ENCODE data around the gene MLKL.
"Not testable (repeated sequence)": the region's sequence is repeated elsewhere in the genome, so short reads cannot be mapped to it uniquely, and the experiment has no call there.

MLKL gene

DNA sequence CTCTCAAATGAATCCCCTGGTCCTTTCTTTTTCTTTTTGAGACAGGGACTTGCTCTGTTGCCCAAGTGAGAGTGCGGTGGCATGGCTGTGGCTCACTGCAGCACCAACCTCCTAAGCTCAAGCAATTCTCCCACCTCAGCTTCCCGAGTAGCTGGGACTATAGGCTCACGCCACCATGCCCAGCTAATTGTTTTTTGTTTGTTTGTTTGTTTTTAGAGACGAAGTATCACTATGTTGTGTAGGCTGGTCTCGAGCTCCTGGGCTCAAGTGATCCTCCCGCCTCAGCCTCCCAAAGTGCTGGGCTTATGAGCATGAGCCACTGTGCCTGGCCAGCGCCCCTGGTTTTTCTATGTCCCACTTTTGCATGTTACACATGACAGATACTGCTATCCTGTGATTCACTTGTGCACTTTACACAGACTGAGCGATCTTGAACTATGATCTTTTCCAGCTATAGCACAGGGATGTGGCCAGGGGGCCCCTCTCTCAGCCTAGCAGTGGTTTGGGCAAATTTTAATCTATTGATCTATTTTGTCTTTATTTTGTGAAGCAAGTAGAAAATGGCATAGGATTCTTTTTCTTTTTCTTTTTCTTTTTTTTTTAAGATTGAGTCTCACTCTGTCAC is 31.3 kb upstream of the MLKL start:
- DNase-seq = no peak

DNA sequence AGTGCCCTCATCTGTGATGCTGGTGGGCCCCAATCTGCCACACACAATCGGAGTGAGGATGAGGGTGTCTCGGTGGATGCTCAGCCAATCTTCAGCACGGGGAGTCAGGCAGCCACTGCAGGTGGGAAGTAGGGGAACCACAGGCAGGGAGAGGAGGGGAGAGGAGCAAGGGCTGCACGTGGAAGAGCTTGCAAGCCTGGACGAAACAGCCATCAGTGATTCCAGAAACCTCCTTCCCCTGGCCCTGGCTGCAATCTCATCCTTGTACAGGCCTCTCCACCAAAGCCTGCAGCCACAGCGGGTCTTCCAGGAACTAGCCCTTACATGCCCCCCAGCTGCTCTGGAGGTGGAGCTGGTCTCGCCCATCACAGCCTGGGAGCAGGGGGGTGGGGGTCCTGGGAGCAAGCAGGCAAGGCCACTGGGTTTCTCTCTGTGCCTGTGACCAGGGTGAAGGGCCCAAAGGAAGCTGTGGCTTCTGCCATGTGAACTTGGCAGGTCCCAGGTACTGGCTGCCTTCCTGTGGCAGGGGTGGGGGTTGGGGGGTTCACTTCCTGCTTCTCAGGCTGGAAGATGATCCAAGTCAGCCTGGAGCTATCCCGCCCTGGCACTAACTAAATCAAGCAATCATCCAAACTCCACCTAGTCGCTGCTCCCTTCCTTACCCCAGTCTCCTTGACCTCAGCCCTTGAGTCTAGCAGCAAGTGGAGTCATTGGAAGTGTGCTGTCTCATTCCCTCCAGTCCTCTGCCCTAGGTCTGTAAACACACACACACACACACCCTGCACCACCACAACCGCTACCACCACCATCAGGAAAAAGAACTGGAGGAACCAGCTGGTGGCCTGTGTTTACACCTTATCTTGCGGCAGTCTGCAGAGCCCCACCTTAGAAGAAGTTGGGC is 29.4 kb upstream of the MLKL start:
- peak; percentile 7 for DNase-seq

DNA sequence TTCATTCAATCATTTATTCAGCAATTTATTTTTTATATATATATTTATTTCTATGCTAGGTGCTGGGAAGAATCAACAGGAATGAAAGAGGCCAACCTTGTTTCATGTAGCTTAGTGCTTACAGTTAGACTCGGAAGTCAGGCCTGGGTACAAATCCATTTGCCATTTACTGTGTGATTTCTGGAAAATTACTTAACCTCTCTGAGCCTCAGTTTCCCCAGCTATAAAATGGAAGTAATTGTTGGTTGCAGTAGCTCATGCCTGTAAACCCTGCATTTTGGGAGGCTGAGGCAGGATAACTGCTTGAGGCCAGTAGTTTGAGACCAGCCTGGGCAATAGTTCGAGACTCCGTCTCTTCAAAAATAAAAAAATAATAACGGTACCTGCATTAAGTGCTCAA is 27.2 kb upstream of the MLKL start:
- DNase-seq = no peak

DNA sequence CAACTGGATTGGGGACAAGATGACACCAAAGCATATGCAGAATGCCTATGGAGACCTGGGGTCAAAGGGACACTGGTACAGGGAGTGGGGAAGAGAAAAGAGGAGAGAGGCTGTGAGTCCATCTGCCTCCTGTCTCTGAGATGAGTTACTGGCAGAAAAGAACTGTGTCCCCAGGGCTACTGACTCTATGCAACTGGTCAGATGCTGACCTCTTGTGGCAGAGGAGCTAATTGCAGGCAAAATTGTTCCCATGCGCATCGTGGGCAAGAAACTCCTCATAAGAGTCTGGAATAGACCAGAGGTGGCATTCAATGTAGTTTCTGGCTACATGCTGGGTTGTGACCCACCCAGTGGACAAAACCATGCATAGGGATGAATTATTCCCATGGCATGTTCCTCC is 26.1 kb upstream of the MLKL start:
- DNase-seq = no peak

DNA sequence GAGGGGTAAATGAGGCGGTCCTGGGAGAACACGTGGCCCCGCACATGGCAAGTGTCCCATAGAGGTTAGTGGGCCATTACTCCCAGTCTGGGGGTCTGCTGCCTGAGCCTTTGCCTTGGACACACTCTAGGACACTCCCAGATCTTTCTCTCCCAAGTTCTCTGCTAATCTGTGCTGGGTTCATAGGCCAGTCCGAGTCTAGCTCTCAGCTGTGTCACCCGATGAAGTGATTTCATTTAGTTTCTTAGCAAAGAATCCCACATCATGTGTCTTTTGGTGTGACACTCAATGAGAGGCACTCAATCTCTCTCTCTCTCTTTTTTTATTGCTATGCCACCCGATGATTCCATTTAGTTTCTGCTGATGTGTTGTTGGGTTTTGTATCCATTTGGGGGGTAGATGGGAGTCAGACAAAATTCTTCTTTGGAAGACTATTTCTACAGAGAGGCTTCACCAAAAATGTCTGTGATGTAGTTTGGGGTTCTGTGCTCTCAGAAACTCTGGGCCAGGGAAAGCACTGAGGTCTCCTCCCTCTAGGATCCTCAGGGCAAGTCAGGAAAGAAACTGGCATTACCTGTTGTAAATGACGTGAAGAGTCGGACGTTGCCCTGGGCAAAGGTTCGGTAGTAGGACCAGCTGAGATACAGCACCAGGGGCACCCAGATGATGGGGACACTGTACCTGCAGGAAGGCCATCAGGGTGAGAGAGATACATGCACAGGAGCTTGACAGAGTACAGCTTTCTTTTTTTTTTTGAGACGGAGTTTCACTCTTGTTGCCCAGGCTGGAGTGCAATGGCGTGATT is 25.2 kb upstream of the MLKL start:
- DNase-seq = no peak

DNA sequence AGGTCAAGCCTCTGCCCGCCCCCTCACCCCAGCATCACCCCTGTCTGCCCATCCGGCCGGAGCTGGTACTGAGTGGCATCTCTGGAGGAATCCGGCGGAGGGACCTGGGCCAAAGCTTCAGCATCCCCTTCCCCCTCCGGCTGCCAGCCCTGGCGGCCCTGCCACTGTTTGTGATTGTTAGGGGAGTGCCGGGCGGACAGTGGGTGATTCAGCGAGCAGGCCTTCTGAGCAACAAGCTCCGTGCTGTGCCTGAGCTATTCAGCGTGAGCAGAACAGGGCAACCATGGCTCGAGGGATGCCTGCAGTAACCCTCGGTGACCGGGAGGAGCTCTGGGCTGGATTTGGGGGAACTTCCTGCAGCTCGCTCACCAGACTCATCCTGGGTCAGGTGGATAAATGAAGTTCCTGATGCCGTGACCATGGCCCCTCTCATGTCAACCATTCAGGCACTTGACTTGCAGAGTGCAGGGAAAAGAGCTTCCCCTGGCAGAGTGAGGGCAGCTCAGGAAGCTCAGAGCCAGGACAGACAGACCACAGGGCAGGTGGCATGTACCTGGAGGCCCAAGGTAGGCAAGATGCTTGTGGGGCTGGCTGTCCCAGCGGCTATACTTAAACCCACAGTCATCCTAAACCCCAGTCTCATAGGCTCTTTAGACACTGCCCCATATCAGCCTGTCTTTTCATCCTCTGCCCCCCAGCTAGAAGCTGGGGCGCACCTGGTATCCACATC is 24.3 kb upstream of the MLKL start:
- DNase-seq = peak; percentile 89

DNA sequence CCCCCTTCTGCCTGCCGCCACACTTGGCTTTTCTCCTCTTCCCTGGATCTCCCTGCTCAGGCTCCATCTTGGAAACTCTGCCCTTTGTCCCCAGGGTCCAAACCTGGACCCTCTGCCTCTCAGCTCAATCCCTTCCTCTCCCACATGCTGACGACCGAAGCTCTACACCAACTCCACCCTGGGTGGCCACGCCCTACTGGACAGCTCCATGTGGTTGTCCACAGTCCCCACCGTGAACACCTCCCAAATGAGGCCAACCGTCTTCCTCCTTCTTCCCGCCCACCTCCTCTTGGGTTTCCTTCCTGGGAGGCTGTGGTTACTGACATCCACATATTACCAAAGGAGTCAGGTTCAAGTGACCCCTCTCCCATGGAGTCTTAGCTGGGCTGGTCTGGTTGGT is 22.6 kb upstream of the MLKL start:
- no peak for DNase-seq

DNA sequence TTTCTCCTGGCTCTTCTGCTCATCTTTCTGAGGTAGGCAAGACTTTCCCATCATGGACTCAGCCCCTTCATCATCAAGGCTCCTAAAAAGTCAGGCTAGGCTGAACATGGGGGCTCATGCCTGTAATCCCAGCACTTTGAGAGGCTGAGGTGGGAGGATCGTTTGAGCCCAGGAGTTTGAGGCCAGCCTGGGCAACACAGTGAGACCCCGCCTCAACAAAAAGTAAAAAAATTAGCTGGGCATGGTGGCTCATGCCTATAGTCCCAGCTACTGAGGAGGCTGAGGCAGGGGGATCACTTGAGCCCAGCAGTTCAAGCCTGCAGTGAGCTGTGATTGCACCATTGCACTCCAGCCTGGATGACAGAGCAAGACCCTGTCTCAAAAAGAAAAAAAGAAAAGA is 21.5 kb upstream of the MLKL start:
- not testable (repeated sequence) for DNase-seq

DNA sequence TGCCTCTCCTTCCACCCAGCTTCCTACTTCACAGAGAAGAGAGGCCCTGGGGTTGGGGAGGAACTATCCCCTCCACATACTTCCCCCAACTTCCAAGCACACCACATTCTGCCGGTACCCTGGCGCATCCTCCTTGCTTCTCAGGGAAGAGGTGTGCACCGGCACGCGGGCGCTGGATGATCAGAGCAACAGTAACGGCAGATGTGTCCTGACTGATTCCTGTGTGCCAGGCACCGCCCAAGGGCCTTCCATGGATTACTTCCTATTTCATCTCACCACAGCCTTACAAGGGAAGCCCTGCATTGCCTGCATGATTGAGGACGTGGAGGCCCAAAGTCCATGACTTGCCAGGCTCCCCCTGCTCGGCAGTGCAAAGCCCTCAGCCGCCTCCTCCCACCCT is 21.1 kb upstream of the MLKL start:
- DNase-seq = no peak

DNA sequence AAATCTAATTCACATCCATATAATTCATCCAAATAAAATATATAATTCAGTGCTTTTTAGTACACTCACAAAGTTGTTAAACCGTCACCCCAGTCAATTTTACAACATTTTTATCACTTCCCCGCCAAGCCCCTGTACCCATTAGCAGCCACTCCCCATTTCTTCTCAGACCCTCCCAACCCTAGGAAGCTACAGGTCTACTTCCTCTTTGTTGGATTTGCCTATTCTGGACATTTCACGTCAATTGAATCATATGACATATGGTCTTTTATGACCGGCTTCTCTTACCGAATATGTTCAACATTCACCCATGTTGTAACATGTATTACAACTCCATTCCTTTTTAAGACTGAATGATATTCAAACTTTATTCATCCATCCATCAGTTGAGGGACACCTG is 19.9 kb upstream of the MLKL start:
- DNase-seq = no peak

DNA sequence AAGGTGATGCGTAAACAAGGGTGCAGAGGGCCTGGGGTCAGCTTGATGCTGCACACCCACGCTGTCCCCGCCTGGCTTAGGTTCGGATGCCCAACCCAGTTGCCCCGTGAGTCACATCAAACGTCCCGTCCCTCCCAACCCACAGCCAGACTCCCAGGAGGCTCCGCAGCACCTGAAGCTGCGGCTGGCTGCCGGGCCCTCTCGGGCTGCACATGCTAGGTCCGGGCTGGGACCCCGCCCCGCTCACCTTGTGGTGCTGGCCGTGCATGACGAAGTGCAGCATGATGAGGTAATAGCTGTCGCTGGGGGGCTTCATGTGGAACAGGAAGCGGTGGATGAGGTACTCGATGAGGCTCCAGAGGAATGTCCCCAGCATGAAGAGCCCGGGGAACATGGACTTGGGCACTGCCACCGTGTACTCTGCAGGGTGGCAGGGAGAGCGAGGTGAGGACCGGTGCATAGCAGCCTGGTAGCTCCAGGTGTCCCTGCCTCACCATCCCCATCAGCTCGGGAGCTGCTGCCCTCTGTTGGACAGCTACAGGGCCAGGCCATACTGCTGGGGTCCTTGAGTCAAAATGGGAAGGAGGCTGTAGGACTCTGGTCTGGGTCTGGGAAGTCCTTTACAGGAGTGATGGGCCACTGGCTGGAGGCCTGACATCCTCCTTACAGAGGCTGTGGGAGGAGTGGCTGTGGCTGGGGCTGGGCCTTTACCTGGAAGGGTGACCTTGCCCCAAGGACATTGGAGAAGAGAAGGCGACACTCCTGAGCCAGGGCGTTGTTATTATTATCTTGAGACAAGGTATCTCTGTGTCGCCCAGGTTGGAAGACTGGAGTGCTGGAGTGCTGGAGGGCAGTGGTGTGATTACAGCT is 18.3 kb upstream of the MLKL start:
- no peak for DNase-seq

DNA sequence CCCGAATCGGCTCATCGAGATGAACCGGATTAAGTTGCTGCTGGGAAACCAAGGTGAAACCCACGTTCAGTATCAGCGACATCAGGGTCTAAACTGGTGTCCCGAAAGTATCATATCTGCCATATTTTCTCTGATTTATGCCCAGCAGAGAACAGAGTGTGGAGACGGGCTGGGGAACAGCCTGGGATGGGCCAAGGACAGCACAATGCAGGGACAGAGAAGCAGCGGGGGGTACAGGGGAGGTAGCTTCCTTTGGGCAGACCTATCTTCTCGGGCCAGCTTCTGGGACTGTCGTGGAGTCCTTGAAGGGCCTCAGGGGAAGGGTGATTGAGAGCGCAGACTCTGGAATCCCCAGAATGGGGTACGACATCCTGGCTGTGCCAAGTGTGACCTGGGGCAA is 17.5 kb upstream of the MLKL start:
- DNase-seq = no peak

DNA sequence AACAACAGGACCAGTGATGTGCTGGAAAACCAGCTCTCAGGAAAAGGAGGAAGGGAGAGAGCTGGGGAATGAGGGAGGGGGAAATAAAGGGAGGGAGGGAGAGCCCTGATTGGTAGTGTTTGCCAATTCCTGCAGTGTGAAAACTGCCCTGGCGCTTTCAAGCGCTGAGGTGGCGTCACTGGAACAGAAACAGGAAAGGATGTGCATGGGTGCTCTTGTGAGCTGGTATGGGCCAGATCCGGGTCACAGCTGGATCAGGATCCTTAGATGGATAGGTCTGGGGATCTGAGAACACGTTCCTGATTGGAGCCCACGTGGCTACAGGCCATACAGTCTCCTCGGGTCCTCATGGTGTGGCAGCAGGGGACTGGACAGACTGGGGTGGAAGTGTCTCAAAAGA is 16.7 kb upstream of the MLKL start:
- no peak for DNase-seq

DNA sequence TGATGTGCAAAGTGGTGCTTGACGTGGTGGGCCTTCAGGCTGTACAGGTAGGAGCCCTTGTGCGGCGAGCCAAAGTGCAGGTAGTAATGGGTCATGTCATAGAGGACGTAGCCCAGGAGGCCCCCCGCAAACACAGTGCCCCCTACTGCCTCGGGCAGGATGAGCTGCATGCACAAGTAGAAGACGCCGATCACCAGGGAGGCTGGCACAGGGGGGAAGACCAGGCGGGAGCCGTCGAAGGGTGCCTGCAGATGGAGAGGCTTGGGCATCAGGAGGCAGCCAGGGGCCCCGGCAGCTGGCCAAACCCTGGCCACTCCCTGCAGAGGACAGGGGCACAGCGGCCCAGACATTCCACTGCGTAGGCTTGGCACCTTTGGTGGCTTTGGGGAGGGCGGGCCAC is 15.7 kb upstream of the MLKL start:
- no peak for DNase-seq

DNA sequence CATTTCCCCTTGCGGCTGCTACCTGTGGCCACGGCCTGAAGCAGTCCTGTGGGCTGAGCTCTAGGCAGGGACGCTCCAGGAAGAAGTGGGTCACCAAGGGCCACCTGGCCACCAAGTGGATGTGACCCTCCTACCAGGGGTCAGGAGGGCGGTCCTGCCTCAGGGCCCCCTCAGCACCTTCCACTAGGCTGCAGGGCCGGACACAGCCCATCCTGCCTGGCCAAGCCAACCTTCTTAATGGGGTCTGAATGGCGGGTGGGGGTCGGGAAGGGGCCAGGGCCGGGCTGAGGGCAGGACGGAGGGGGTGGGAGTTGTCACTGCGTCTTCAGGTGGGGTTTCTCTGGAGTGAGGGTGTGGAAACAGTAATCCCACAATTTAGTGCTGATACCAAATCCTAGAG is 13.2 kb upstream of the MLKL start:
- no peak for DNase-seq

DNA sequence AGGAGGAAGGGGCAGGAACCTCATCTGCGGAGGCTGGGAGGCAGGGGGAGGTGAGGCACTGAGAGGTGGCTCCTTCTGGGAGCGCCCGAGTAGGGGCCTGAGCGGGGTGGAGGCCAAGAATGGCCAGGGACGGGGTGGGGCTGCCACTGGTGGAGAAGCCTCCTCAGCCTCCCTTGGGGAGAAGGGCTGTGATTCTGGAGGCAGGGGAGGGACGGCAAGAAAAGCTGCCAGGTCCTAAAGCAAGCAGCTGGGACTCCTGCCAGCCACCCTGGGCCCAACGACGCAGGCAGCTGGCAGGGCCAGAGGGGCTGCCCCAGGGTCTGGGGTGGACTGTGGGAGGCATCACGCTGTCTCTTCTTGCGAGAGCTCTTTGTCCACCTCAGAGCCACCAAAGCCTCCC is 12.7 kb upstream of the MLKL start:
- no peak for DNase-seq

DNA sequence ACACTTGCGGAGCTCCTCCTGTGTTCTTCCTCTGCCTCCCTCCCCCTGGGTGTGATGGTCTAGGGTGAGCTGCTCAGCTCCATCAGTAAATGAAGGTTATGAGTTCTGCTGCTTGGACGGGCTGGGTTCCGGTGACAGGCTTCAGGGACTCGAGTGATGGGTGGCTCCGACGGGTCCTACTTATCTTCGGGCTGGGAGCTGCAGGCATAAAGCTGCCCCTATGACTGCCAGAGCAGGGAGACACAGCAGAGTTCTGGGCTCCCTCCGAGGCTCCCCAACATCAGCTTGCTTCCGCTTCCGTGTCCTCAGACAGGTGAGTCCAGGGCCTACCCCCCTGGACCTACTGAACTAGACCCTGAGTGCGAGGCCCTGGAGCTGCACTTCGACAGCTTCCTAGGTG is 11.3 kb upstream of the MLKL start:
- DNase-seq = no peak

DNA sequence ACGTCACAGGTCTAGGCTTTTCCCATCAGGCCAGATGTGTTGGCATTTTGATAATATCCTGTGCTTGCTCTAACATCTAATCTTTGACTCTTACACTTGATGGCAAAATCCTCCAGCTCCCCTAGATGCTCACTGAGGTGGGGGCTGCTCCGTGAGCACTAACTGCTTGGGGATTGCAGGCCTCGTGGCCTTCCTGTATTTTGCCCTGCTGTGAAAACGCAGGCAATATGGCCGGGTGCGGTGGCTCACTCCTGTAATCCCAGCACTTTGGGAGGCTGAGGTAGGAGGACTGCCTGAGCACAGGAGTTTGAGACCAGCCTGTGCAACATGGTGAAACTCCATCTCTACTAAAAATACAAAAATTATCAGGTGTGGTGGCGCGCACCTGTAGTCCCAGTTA is 9.7 kb upstream of the MLKL start:
- no peak for DNase-seq

DNA sequence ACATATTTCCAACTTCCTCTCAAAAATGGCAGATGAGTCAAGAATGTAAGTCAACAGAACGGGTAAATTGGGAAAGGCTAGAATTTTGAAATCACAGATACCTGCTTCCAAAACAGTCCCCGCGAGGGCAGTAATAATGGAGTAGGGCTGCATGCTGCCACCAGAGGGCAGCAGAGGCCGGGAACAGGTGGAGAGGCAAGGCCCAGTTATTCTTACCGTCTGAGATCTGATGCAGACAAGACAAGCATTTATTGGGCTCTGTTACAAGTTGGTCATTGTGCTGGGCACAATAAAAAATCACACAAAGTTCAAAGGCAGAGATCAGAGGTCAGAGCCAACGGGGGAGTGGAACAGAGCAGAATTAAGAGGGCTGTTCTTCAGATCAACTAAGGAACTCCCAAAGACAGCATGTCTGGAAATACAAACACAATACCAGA is 8.8 kb upstream of the MLKL start:
- peak; percentile 65 for DNase-seq

DNA sequence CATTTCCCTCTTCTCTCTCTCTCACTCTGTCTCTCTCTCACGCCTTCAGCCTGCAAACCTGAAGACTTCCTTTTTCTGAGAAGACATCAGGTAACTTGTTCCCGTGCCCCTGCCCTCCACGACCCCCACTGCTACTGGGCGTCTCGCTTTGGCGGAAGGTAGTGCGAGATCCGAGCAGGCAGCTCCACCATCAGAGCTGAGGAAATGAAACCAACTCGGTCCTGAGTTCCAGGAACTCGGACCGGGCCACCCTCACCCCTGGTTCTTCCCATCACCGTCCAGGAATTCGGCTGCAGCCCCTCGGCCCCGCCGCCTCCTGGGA is 585 bp downstream of the MLKL start:
- no peak for DNase-seq

DNA sequence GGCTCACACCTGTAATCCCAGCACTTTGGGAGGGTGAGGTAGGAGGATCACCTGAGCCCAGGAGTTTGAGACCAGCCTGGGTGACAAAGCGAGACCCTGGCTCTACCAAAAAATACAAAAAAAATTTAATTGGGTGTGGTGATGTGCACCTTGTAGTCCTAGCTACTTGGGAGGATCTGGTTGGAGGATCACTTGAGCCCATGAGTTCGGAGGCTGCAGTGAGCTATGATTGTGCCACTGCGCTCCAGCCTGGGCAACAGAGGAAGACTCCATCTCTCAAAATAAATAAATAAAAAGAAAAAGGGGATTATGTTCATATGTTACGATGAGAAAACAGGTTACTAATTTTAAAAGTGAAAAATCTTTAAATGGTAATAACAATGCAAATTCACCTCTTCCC is 996 bp downstream of the MLKL start:
- no peak for DNase-seq

DNA sequence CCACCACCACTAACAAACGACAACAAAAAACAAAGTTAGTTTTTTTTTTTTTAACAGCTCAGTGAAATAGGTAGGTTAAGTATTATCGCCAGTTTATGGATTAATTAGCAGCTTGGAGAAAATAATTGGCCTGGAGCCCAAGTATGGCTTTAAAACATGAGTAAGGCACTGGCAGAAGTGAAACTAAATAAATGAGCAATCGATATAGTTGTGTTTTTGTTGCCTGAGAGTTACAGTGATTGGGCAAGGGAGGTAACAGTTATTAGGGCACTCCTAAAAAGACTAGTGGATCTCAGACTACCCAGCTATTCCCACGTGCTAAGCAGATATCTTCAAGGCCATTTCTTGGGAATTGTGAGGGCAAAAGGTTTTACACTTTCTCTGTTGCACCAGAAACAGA is 2.4 kb downstream of the MLKL start:
- DNase-seq = no peak

All from kidney glomerular epithelial cell (primary cell).